Mucosa of descending colon (tissue), 3 donors: ENCODE data around the gene POU2F1. TPM values are rescaled to one million over a fixed set of nuclear protein-coding genes. Genes with fewer than 3 reads are reported as not detected.
A peak's percentile ranks its signal among the peaks of the same experiment; 100 is the strongest.

Experiments
- ATAC-seq: fragments of 200-7000 bp; cut with Tn5 transposase; one replicate; pipeline ENCODE4 v1.9.1; 2020; ENCODE audit warnings: mild to moderate bottlenecking, moderate library complexity
- DNase-seq, 3 donors: peaks; one replicate each; pipeline ENCODE4 v3.0.0-alpha.2; 2020
- H3K36me3 ChIP-seq: fragments of 200-600 bp; one replicate; pipeline ENCODE4 v1.8.0; 2021; ENCODE audit warnings: low read depth, mild to moderate bottlenecking
- H3K4me1 ChIP-seq: fragments of 200-600 bp; one replicate; pipeline ENCODE4 v1.8.0; 2021; ENCODE audit warnings: low read depth, mild to moderate bottlenecking
- H3K4me3 ChIP-seq: fragments of 200-600 bp; one replicate; pipeline ENCODE4 v1.8.0; 2021; ENCODE audit warnings: mild to moderate bottlenecking
- H3K9me3 ChIP-seq: fragments of 200-600 bp; one replicate; pipeline ENCODE4 v1.8.0; 2021; ENCODE audit warnings: mild to moderate bottlenecking
- CTCF ChIP-seq: fragments of 200-600 bp; IDR thresholded peaks from one replicate; pipeline ENCODE4 v1.8.0; 2022; ENCODE audit warnings: antibody characterized with exemption, mild to moderate bottlenecking
- intact Hi-C, 2 donors: fragments of 100-400 bp; cut with DNase I in 1 of 2; cut with micrococcal nuclease in 1 of 2; formaldehyde crosslinking; loops; one replicate each; pipeline versions ENCODE4 v1.11.0 to v1.11.1; 2022; cut with DNase I, micrococcal nuclease
- total RNA-seq, 3 donors: library from RNA; stranded (reverse); fragmentation: NEBNext Ultra II Directional in 2 of 3; extraction: Animal tissue kit (Norgen Biotek cat#: 25700) in 2 of 3; gene quantifications; one replicate each; pipeline versions ENCODE4 v1.2.1 to v1.2.4, GENCODE V29; 2021 to 2023
- donor health status: DM: no; HTN: no; CAD: no; lungs with moderate emphysema.
- donor health status: DM: no; HTN: no; CAD: no.
- donor health status: DM: no; HTN: yes; CAD: no.

POU2F1 gene
- total RNA-seq, 3 donors from 2014 or later, result 16.9 to 18.5 (median 18.0) TPM

GRCh38 chr1:167430134-167430848 lies 209.6 kb downstream of the POU2F1 start:
- H3K36me3 ChIP-seq, result no peaks in the 10 kb centered on the region
- no peak for DNase-seq
- H3K9me3 ChIP-seq, result no peaks in the 10 kb centered on the region
- peak; percentile 31 for ATAC-seq
- H3K4me3 ChIP-seq, result no peak overlapping the region
- H3K4me1 ChIP-seq, result no peaks in the 10 kb centered on the region
- intact Hi-C loops, result no loop called here
- no peak for TF ChIP-seq CTCF

- H3K36me3 ChIP-seq, result no peaks in the 10 kb centered on the region
- H3K4me1 ChIP-seq, result no peaks in the 10 kb centered on the region
- intact Hi-C loops, result no loop called here
- H3K9me3 ChIP-seq, result no peaks in the 10 kb centered on the region
- ATAC-seq, result peak; percentile 28
- no peak for DNase-seq
- H3K4me3 ChIP-seq, result no peak overlapping the region
- TF ChIP-seq CTCF, result no peak
Measured at GRCh38 chr1:167430849-167431242, 210.2 kb downstream of the POU2F1 start.

GRCh38 chr1:167431261-167431908 lies 210.7 kb downstream of the POU2F1 start:
- DNase-seq (no peak), ATAC-seq (peak; percentile 5)
- Histone ChIP-seq H3K4me3 (no peak overlapping the region), H3K4me1 (no peaks in the 10 kb centered on the region), H3K36me3 (no peaks in the 10 kb centered on the region), H3K9me3 (no peaks in the 10 kb centered on the region)
- TF ChIP-seq CTCF, result no peak
- intact Hi-C loops, result no loop called here

- TF ChIP-seq CTCF, result no peak
- Histone ChIP-seq H3K4me1 (no peaks in the 10 kb centered on the region), H3K9me3 (no peaks in the 10 kb centered on the region), H3K36me3 (no peaks in the 10 kb centered on the region), H3K4me3 (no peak overlapping the region)
- DNase-seq, result no peak
- peak; percentile 11 for ATAC-seq
- intact Hi-C loops, result no loop called here
Measured at GRCh38 chr1:167431909-167432650, 211.4 kb downstream of the POU2F1 start.

GRCh38 chr1:167432780-167433179 lies 212.1 kb downstream of the POU2F1 start:
- Histone ChIP-seq H3K9me3 (no peaks in the 10 kb centered on the region), H3K36me3 (no peaks in the 10 kb centered on the region), H3K4me3 (no peak overlapping the region), H3K4me1 (no peaks in the 10 kb centered on the region)
- intact Hi-C loops, result no loop called here
- DNase-seq (no peak), ATAC-seq (no peak)
- no peak for TF ChIP-seq CTCF
